Measurements from ENCODE around the gene RAB40B. TPM values are rescaled to one million over a fixed set of nuclear protein-coding genes. Genes with fewer than 3 reads are reported as not detected.

Gene RAB40B
- total RNA-seq, 1 experiment from 2014 or later, result 22.1 TPM

- Histone ChIP-seq H3K4me1 (ENCODE audit: control insufficient read depth in 1 of 2, insufficient read depth in 2 of 2, low read length in 2 of 2) (peaks cover 11 to 27% of the 10 kb centered on the region in 2 experiments), H3K9ac (ENCODE audit: low read length) (no peak overlapping the region), H3K79me2 (ENCODE audit: insufficient read depth, low read length) (peaks cover 25% of the 10 kb centered on the region), H3K9me3 (ENCODE audit: control insufficient read depth in 1 of 2, insufficient read depth in 1 of 2, low read depth in 1 of 2, low read length in 2 of 2) (no peaks in the 10 kb centered on the region), H2AFZ (ENCODE audit: low read depth, low read length, poor library complexity, severe bottlenecking) (no peak overlapping the region), H3K4me2 (ENCODE audit: low read length) (no peak overlapping the region), H4K20me1 (ENCODE audit: insufficient read depth) (peaks cover 12% of the 10 kb centered on the region; the same call in 1 of the 2 replicates), H3K9me2 (ENCODE audit: insufficient read depth) (no peaks in the 10 kb centered on the region), H3K27me3 (ENCODE audit: insufficient read depth, low read length) (no peaks in the 10 kb centered on the region), H3K36me3 (ENCODE audit: control insufficient read depth in 1 of 2, insufficient read depth in 2 of 2, low read length in 2 of 2) (no peaks in the 10 kb centered on the region), H3K27ac (ENCODE audit: low read depth, low read length) (no peak overlapping the region), H3K4me3 (replicated peaks in 1 of 2; ENCODE audit: low read depth in 1 of 2, low read length in 2 of 2) (no peak overlapping the region)
- no peak for ATAC-seq
- CTCF ChIA-PET, result no interaction called here
- intact Hi-C loops (cut with micrococcal nuclease), result no loop called here
- POLR2A ChIA-PET, result no interaction called here
- no TSS peak for BruUV-seq (replicated peaks)
- TF ChIP-seq EGR1 (IDR thresholded peaks at IDR 0.05; ENCODE audit: low read depth) (no peak), RAD21 (IDR thresholded peaks at IDR 0.05; ENCODE audit: low read depth) (no peak), SRF (IDR thresholded peaks at IDR 0.05; ENCODE audit: low read depth) (no peak), CEBPB (IDR thresholded peaks at IDR 0.05; ENCODE audit: low read depth) (no peak), FOSL1 (IDR thresholded peaks at IDR 0.05; ENCODE audit: low read depth) (no peak), YY1 (IDR thresholded peaks at IDR 0.05; ENCODE audit: extremely low read depth, insufficient replicate concordance, low read depth, low read length) (no peak)
- RAD21 ChIA-PET (ENCODE audit: low non-redundant PET in 1 of 2, low total read pairs in 2 of 2, uncharacterized antibody in 2 of 2, unreplicated experiment in 2 of 2), result no interaction called here
- no peak for DNase-seq (ENCODE audit: low read depth, low spot score)
Observed at GRCh38 chr17:82650723-82651122, 47.8 kb downstream of the RAB40B start.

- ATAC-seq, result no peak
- BruUV-seq (replicated peaks), result no TSS peak
- peaks cover 0 to under 1% of the 10 kb centered on the region in 2 experiments; a peak in 1 of 4 replicates for H3K36me3 ChIP-seq (ENCODE audit: control insufficient read depth in 1 of 2, insufficient read depth in 2 of 2, low read length in 2 of 2)
- peak overlapping the region; percentile 85 for H3K4me2 ChIP-seq (ENCODE audit: low read length)
- H3K79me2 ChIP-seq (ENCODE audit: insufficient read depth, low read length), result peaks cover 35% of the 10 kb centered on the region
- no peaks in the 10 kb centered on the region for H3K27me3 ChIP-seq (ENCODE audit: insufficient read depth, low read length)
- ChIA-PET RAD21 (ENCODE audit: low non-redundant PET in 1 of 2, low total read pairs in 2 of 2, uncharacterized antibody in 2 of 2, unreplicated experiment in 2 of 2) (no interaction called here), CTCF (interaction anchor here (0.6 kb wide), 1 partner anchor 109 kb away, joined by 3 read pairs; no protein-coding TSS in a partner anchor), POLR2A (interaction anchor here (0.6 kb wide), 1 partner anchor 67 kb away, joined by 4 read pairs; the partner anchor contains the start of gene FN3KRP)
- H2AFZ ChIP-seq (ENCODE audit: low read depth, low read length, poor library complexity, severe bottlenecking), result no peak overlapping the region
- no peaks in the 10 kb centered on the region for H3K9me3 ChIP-seq (ENCODE audit: control insufficient read depth in 1 of 2, insufficient read depth in 1 of 2, low read depth in 1 of 2, low read length in 2 of 2)
- peaks cover 11 to 27% of the 10 kb centered on the region in 2 experiments for H3K4me1 ChIP-seq (ENCODE audit: control insufficient read depth in 1 of 2, insufficient read depth in 2 of 2, low read length in 2 of 2)
- DNase-seq (ENCODE audit: low read depth, low spot score), result no peak
- peaks cover 18% of the 10 kb centered on the region; the same call in 1 of the 2 replicates for H4K20me1 ChIP-seq (ENCODE audit: insufficient read depth)
- H3K4me3 ChIP-seq (replicated peaks in 1 of 2; ENCODE audit: low read depth in 1 of 2, low read length in 2 of 2), result peak overlapping the region; percentile 50 to 51; a peak in 1 of 4 replicates
- peak overlapping the region; percentile 59 for H3K9ac ChIP-seq (ENCODE audit: low read length)
- H3K9me2 ChIP-seq (ENCODE audit: insufficient read depth), result no peaks in the 10 kb centered on the region
- H3K27ac ChIP-seq (ENCODE audit: low read depth, low read length), result peak overlapping the region; percentile 70; the same call in 1 of the 2 replicates
- intact Hi-C loops (cut with micrococcal nuclease), result loop anchor here (2.0 kb wide), 1 partner anchor 103 kb away; the partner anchor contains the start of gene TBCD
- no peak for TF ChIP-seq ATF3 (IDR thresholded peaks at IDR 0.05)
- no peak for TF ChIP-seq ZNF274 (IDR thresholded peaks at IDR 0.05; ENCODE audit: low read depth, low read length)
- no peak for TF ChIP-seq SP1 (IDR thresholded peaks at IDR 0.05; ENCODE audit: low read depth)
- TF ChIP-seq CTCF (IDR thresholded peaks at IDR 0.05 in 2 of 3, conservative IDR thresholded peaks at IDR 0.05 in 1 of 3; ENCODE audit: borderline replicate concordance in 1 of 3, insufficient read depth in 1 of 3, low read depth in 2 of 3, low read length in 2 of 3), result no peak
- TF ChIP-seq ELF1 (IDR thresholded peaks at IDR 0.05; ENCODE audit: borderline replicate concordance, low read depth), result no peak
- TF ChIP-seq TCF7L2 (IDR thresholded peaks at IDR 0.05; ENCODE audit: borderline replicate concordance, extremely low read depth, insufficient read depth, insufficient read length), result no peak
- no peak for TF ChIP-seq REST (IDR thresholded peaks at IDR 0.05; ENCODE audit: low read depth)
- TF ChIP-seq JUND (IDR thresholded peaks at IDR 0.05), result no peak
Observed at GRCh38 chr17:82649501-82650261, 48.8 kb downstream of the RAB40B start.
